Breast epithelium (tissue), 3 donors: ENCODE results near the gene NLGN4X.

Experiments used
- CTCF ChIP-seq, 3 donors: fragments of 450-650 bp; IDR thresholded peaks; one replicate each; pipeline ENCODE4 v1.5.1; 2016 to 2017; ENCODE audit warnings: antibody characterized with exemption in 3 of 3, mild to moderate bottlenecking in 3 of 3, moderate library complexity in 3 of 3
- POLR2A ChIP-seq: fragments of 450-650 bp; IDR thresholded peaks from one replicate; pipeline ENCODE4 v1.6.1; 2016; ENCODE audit warnings: antibody characterized with exemption, mild to moderate bottlenecking, moderate library complexity

GRCh38 chrX:6005856-6006255 is 222.8 kb downstream of the NLGN4X start:
- TF ChIP-seq CTCF (IDR thresholded peaks at IDR 0.05): no peak
- no peak for TF ChIP-seq POLR2A
